Type B pancreatic cell (in vitro differentiated cells): ENCODE results near the gene CDK14. TPM values are rescaled to one million over a fixed set of nuclear protein-coding genes. Genes with fewer than 3 reads are reported as not detected.
A peak's percentile ranks its signal among the peaks of the same experiment; 100 is the strongest.

ENCODE experiments used
- DNase-seq: peaks from one replicate; pipeline ENCODE4 v3.0.0; 2021; ENCODE audit warnings: mixed read lengths; ENCODE audit not compliant: unreplicated experiment; ENCODE audit errors: extremely low spot score
- H3K27ac Mint-ChIP-seq: 2 replicates; pipeline ENCODE4 v1.8.0; 2021; ENCODE audit warnings: mild to moderate bottlenecking, mixed read lengths
- H3K27me3 Mint-ChIP-seq: 2 replicates; pipeline ENCODE4 v1.8.0; 2021; ENCODE audit warnings: mixed read lengths
- H3K36me3 Mint-ChIP-seq: 2 replicates; pipeline ENCODE4 v1.8.0; 2021; ENCODE audit warnings: mixed read lengths
- H3K4me1 Mint-ChIP-seq: one replicate; pipeline ENCODE4 v1.8.0; 2021; ENCODE audit warnings: mixed read lengths; ENCODE audit not compliant: unreplicated experiment
- H3K4me3 Mint-ChIP-seq: 2 replicates; pipeline ENCODE4 v1.8.0; 2021; ENCODE audit warnings: mild to moderate bottlenecking, mixed read lengths
- H3K9me3 Mint-ChIP-seq: 2 replicates; pipeline ENCODE4 v1.8.0; 2021; ENCODE audit warnings: mixed read lengths
- total RNA-seq: library from RNA; stranded (reverse); gene quantifications from 2 replicates; pipeline ENCODE4 v1.2.1, GENCODE V29; 2021; ENCODE audit warnings: low replicate concordance
- TF ChIP-seq, protein P1 (sequence below): fragments of 200-600 bp; sonication (generic); conservative IDR thresholded peaks from 2 replicates; pipeline ENCODE4 v1.5.0; 2021; ENCODE audit warnings: antibody characterized with exemption, mild to moderate bottlenecking

Gene CDK14
- total RNA-seq, 1 donor from 2014 or later, result 43.5 TPM

DNA sequence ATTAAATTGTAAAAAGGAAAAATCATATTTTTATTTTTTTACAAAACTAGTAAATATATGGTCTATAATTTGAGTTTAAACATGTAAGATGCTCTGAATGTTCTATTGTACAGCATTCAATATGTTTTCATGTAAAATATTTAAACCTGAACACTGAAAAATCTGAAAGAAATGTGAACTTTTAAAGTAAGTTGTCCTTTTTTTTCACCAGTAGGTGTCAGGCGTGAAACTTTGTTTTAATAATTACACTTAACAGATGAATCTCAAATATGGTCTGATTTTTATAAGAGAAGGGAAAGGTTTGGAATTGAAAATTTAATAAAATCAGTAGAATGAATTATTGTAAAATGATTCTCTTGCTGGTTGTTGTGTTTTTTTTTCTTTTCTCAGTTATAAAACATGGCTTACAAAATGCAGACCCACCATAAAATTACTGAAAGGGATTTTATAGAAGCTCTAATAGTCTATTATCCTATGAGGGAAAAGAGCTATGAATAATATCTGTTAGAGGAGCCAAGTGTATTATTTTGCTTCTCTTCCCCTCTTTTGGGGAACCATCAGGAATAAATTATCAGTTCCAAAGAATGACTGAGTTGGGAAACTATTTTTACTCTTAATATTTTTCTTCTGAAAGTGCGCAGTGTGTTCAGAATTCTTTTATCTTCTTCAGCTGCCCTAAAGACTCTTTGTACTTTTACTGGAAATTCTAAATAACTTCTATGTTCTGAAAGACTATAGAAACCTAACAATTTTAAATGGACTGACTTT is 450.4 kb downstream of the CDK14 start:
- Mint-ChIP-seq H3K4me3 (no peak overlapping the region), H3K4me1 (peaks cover 7% of the 10 kb centered on the region), H3K27me3 (no peaks in the 10 kb centered on the region), H3K36me3 (no peaks in the 10 kb centered on the region), H3K9me3 (no peaks in the 10 kb centered on the region), H3K27ac (no peak overlapping the region)
- TF ChIP-seq, protein P1, sequence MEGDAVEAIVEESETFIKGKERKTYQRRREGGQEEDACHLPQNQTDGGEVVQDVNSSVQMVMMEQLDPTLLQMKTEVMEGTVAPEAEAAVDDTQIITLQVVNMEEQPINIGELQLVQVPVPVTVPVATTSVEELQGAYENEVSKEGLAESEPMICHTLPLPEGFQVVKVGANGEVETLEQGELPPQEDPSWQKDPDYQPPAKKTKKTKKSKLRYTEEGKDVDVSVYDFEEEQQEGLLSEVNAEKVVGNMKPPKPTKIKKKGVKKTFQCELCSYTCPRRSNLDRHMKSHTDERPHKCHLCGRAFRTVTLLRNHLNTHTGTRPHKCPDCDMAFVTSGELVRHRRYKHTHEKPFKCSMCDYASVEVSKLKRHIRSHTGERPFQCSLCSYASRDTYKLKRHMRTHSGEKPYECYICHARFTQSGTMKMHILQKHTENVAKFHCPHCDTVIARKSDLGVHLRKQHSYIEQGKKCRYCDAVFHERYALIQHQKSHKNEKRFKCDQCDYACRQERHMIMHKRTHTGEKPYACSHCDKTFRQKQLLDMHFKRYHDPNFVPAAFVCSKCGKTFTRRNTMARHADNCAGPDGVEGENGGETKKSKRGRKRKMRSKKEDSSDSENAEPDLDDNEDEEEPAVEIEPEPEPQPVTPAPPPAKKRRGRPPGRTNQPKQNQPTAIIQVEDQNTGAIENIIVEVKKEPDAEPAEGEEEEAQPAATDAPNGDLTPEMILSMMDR, result peak; percentile 69
- DNase-seq, result no peak

- no peaks in the 10 kb centered on the region for H3K27me3 Mint-ChIP-seq
- H3K27ac Mint-ChIP-seq, result no peak overlapping the region
- no peak overlapping the region for H3K4me3 Mint-ChIP-seq
- no peak for DNase-seq
- no peaks in the 10 kb centered on the region for H3K9me3 Mint-ChIP-seq
- no peaks in the 10 kb centered on the region for H3K36me3 Mint-ChIP-seq
- peaks cover 7% of the 10 kb centered on the region for H3K4me1 Mint-ChIP-seq
- TF ChIP-seq, protein P1, result no peak
Measured at GRCh38 chr7:91047636-91048035, 451.5 kb downstream of the CDK14 start.

- Mint-ChIP-seq H3K27ac (no peak overlapping the region), H3K27me3 (no peaks in the 10 kb centered on the region), H3K4me3 (no peak overlapping the region), H3K36me3 (no peaks in the 10 kb centered on the region), H3K9me3 (no peaks in the 10 kb centered on the region), H3K4me1 (peaks cover 6% of the 10 kb centered on the region)
- TF ChIP-seq, protein P1, result no peak
- DNase-seq, result no peak
Measured at GRCh38 chr7:91050677-91051076, 454.6 kb downstream of the CDK14 start.

DNA sequence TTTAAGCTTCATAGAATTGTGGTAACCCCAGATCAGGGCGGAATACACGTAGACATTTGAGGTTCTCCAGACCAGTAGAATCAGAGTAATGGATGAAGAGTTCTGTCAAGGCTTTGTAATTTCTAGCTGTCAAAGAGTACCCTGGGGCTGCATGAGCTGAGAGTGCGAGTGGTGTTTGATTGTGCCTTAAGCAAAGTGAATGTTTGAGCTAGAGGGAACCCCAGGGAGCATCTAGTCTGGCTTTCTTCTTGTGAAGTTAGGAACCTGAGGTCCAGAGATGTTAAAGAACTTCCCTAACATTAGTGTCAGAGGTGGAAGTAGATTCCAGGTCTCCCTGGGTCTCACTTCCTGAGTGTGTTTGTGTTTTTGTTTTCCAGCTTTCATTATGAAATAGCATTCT is 455.8 kb downstream of the CDK14 start:
- no peak for DNase-seq
- Mint-ChIP-seq H3K36me3 (no peaks in the 10 kb centered on the region), H3K27ac (peak overlapping the region; percentile 5), H3K4me1 (peaks cover 6% of the 10 kb centered on the region), H3K27me3 (no peaks in the 10 kb centered on the region), H3K4me3 (no peak overlapping the region), H3K9me3 (no peaks in the 10 kb centered on the region)
- TF ChIP-seq, protein P1, result no peak

- H3K27me3 Mint-ChIP-seq, result no peaks in the 10 kb centered on the region
- TF ChIP-seq, protein P1, result no peak
- H3K4me1 Mint-ChIP-seq, result peaks cover 6% of the 10 kb centered on the region
- no peaks in the 10 kb centered on the region for H3K9me3 Mint-ChIP-seq
- H3K36me3 Mint-ChIP-seq, result no peaks in the 10 kb centered on the region
- no peak overlapping the region for H3K4me3 Mint-ChIP-seq
- DNase-seq, result no peak
- H3K27ac Mint-ChIP-seq, result peak overlapping the region; percentile 40
Measured at GRCh38 chr7:91054374-91054773, 458.3 kb downstream of the CDK14 start.
